Activated CD4-positive, alpha-beta T cell treated with anti-CD3 and anti-CD28 coated beads, Interleukin-2, amount 50 U/mL, for 48 hours (primary cell): ENCODE data around the gene DCC.
"Not testable (repeated sequence)": the region's sequence is repeated elsewhere in the genome, so short reads cannot be mapped to it uniquely, and the experiment has no call there.

Experiments
- DNase-seq, 2 experiments: peaks; one replicate each; pipeline ENCODE4 v3.0.0-alpha.2; 2020

DCC gene

DNA sequence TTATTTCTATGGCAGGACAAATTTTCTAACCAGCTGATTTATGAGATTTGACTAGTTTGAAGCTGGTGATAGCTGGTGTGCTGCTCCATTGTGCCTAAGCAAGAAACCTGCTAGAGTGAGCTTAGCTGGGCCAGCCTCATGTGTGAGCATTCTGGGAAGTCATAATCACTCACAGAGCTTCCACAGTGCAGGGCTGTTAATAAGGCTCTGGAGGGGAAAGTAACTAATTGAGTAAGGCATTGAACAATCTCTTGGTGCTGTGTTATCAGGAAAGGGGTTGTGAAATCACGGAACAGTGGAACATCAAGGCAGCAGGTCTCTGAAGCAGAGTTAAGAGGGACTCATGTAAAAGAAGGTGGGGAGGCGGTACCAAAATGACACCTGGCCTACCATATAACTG is 1111.9 kb downstream of the DCC start:
- DNase-seq = no peak

DNA sequence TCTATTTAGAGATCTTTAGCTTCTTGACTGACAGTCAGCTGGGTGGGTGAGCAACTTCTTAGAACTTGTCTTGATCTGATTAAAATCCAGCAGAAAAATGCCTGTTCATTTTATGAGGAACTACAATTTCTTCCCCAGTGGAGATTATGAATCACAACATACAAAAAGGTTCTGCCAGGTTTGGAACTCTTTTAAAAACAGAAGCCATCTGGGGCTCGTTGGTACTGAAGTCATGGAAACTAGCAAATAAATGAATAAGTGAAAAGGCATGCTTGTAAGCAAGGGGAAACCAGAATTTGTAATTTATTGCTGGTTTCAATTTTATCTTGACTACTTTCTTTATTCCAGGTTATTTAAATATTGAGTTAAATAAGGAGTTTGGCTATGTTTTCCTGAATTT is 1117.1 kb downstream of the DCC start:
- no peak for DNase-seq

- no peak for DNase-seq
These were observed 1118.3 kb downstream of the DCC start for GRCh38 chr18:53458268-53458667.

- no peak for DNase-seq
These were observed 1119.1 kb downstream of the DCC start for GRCh38 chr18:53458944-53459580.

DNA sequence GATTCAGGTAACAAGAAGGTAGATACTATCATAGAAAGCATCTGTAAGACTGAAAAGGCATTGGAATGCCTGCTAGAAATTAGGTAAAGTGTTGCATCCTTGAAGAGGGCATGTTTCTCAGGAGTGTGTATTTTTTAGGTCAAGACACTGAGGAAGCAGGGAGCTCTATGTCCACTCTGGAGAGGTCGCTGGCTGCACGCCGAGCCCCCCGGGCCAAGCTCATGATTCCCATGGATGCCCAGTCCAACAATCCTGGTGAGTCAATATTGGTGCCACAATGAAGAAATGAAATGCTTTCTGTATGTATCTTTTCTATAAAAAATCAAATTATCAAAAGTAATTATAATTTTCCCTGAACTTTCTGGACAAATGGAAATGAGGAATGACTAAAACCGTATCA is 1127.8 kb downstream of the DCC start:
- no peak for DNase-seq

GRCh38 chr18:53468173-53468572 is 1128.2 kb downstream of the DCC start:
- not testable (repeated sequence) for DNase-seq

DNA sequence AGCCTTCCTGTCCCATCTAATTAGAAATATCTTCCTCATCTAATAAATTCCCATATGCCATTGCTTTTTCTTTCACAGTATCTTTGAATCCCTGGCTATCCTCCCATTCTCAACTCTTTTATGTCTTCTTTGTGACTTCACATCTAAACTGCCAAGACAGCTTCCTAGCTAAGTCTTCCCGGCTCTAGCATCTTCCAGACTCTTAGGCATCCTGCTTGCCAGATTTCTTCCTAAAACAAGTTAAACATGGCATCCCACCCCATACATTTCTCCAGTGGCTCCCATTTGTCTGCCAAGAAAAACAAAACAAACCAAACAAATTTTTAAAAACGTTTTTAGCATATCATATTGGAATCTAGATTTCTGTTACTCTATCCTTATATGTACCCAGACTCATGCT is 1132.5 kb downstream of the DCC start:
- DNase-seq = no peak

DNA sequence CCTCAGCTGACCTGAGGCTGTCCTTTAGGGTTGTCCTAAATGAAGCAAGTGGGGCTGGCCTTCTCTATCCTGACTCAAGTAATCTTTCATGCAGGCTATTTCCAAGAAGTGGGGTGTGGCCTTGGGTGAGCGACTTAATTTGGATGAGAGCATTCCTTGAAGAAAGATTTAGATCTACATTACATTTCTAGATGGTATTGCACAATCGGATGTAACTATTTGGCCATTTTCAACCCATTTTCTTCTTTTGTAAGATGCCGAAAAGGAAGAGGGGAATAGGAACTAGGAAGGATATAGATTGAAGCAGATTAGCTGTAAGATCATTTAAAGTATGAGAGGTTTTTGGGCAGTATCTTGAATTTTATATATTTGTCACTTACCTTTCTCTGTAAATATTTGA is 1138.2 kb downstream of the DCC start:
- DNase-seq = no peak

GRCh38 chr18:53486296-53486695 is 1146.3 kb downstream of the DCC start:
- DNase-seq = no peak

DNA sequence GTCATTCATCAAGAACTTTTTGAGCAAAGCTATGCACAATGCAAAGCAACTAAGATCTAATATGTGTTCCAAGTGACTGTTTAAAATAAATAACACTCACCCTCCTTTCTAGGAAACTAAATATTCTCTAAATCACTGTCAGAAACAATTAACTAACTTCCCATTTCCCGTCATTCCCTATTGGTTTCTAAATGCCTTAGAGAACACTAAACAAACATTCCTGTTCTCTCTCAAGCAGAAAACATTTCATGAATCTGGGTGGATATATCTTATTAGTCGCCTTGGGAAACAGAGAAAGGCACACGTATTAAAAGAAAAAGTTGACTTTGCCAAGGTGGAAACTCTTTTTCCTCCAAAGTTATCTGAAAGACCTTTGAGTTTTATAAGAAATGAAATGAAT is 1149.3 kb downstream of the DCC start:
- no peak for DNase-seq

- no peak for DNase-seq
These were observed 1150.0 kb downstream of the DCC start for GRCh38 chr18:53490019-53490418.

- DNase-seq = no peak
These were observed 1156.0 kb downstream of the DCC start for GRCh38 chr18:53496028-53496427.

DNA sequence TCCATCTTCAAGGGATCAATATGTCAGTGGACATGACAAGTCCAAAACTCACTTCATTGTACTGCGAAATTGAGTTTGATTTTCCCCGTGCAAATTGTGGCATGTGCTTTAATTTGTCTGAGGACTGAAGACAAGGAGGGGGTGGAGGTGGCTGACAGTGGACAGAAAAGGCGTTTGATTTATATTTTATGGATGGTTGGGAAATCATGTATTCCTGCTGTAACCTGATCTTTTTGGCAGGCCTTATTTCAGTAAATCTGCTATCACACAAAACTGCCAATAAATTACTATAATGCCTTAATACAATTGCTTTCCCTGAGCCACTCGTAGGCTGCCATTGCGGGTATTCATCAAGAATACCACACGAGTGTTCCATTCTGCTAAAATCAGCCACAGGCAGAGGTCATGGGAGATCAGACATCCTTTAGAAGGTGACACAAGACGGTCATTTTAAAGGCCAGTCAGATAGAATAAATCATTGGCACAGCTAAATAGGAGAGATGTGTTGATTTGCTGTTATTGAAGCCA is 1164.0 kb downstream of the DCC start:
- no peak for DNase-seq

DNA sequence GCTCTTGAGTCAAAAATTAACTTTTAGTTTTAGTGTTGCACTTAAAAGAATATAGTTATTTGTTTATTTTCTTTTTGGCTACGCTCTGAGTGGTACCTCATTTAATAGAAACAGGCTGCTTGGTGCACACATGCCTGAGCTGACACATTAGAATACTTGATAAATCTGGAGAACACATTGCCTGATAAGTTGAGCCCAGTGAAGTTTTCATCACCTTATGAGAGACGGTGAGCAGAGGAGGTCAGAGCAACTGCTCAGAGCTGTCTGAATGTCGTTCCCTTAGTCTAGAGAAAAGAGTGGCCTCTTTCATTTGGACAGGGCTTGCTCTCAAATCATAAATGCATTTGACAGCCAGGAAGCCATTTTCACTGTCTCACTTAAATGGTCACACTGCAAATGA is 1168.5 kb downstream of the DCC start:
- no peak for DNase-seq

DNA sequence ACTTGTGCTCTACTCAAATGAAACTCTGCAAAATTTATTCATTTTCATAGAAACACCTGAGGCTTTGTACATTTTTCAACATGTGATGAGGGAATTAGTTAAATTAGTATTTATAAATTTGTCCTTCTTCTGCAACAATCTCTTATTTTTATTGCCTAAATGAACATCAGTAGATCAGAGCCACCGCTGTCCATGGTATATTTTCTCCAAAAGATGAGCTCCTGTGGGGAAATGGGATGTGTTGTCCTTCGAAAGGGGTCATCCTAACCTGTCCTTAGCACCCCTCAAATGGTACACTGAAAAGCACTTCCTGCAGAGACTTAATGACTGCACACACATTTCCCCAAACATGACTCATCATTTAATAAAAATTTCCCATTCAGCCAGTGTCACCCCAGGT is 1169.9 kb downstream of the DCC start:
- no peak for DNase-seq

DNA sequence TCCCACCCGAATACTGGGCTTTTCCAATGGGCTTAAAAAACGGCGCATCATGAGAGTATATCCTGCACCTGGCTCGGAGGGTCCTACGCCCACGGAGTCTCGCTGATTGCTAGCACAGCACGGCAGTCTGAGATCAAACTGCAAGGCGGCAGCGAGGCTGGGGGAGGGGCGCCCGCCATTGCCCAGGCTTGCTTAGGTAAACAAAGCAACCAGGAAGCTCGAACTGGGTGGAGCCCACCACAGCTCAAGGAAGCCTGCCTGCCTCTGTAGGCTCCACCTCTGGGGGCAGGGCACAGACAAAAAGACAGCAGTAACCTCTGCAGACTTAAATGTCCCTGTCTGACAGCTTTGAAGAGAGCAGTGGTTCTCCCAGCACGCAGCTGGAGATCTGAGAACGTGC is 1171.7 kb downstream of the DCC start:
- DNase-seq = not testable (repeated sequence)

DNA sequence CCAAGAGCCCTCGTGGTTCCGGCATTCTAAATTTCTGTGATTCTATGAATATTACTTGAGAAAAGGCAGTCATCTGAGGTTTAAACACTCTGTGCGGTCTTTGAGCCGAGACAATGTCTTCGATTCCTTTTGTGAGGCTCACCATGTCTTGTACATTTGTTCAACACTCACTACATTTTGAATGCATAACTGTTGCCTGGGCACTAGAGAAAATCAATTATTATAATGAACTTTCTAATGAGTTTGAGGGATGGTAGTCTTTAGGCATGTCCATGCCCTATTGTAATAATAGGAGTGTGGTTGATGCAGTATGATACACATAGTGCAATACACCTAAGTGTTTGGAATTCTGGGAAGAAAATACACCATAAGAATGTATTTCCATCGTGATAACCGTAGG is 1181.1 kb downstream of the DCC start:
- no peak for DNase-seq

GRCh38 chr18:53526101-53526870 is 1186.3 kb downstream of the DCC start:
- DNase-seq = no peak

GRCh38 chr18:53527365-53527764 is 1187.4 kb downstream of the DCC start:
- DNase-seq = no peak

DNA sequence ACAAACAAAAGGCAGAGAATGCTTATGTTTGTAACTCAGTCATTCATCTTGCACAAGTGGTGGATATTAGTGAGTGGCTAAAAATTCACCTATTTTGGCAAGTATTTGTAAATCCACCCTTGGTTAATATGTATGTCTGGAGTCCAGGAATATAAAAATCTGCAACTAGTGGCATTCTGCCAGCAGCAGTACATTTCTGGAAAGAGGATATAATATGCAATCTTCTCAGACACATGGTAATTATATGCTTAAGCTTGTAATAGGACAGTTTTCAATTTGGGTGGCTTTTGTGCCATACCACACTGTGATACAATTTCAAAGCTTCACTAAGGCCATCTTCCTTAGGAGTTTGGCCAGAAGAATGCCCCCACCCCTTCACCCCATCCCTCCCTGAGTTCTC is 1191.2 kb downstream of the DCC start:
- no peak for DNase-seq

- no peak for DNase-seq
These were observed 1191.9 kb downstream of the DCC start for GRCh38 chr18:53531896-53532295.

GRCh38 chr18:53534203-53534602 is 1194.2 kb downstream of the DCC start:
- no peak for DNase-seq

DNA sequence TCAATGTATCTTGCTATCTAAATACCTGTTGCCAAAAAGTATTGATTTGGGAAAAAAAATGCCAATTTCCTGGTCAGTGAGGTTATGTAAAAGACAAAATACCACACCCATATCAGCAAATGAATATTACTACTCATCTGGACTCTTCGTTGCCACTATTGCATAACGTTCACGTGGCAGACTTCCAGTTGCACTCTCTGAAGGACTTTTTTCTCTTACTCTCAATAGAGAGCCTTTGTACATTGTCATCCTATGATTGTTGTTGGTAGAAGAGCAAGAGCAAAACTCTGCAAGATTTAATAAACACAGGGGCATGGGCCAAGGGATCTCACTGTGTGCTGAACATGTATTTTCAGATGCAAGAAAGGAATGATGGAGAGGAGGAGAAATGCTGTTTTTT is 1194.7 kb downstream of the DCC start:
- no peak for DNase-seq

- no peak for DNase-seq
These were observed 1196.9 kb downstream of the DCC start for GRCh38 chr18:53536908-53537307.

- DNase-seq = no peak
These were observed 1201.9 kb downstream of the DCC start for GRCh38 chr18:53541924-53542323.
